GM12874 (cell line): ENCODE results near the gene AGAP2.

ENCODE experiments used
- TF ChIP-seq, protein P1 (sequence below): IDR thresholded peaks from 2 replicates; pipeline ENCODE4 v1.5.1; 2011; ENCODE audit warnings: low read depth, mild to moderate bottlenecking, control low read depth, low read length, moderate library complexity; ENCODE audit not compliant: insufficient read depth

The AGAP2 gene

DNA sequence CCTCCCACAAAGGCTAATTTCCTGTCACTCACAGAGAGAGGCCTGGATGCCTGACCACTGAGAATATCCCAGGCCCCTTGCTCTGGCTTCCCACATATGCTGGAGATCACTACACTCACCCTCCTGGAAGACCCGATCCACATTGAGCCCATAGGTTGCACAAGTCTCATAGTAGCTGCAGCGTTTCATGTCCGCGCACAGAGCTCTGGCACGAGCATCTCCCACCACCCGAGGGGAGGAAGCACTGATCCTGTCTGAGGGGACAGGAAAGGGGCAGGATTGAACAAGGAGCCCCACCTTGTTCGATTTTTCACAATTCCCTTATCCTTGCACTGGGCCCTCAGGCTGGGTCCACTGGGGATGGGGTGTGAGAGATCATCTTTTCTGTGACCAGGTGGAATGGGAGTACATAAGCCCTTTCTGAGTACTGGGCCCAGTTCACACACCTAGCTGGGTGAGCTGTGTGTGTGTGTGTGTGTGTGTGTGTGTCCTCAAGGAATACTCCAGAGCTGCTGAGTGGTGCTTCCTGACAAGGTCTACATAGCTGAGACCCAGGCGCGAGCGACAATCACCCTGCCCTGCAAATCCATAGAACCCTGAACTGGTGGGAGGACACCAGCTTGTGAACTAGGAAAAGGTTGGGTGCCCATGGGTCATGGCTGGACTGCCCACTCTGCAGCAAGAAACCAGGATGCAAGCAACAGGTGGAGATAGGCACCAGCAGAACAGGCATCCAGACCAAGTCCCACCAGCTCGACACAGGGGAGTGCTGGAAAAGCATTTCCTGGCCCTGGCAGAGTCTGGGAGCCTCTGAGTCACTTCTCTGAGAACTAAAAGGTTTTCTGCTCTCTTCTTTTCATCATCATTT is 5.6 kb downstream of the AGAP2 start:
- TF ChIP-seq, protein P1, sequence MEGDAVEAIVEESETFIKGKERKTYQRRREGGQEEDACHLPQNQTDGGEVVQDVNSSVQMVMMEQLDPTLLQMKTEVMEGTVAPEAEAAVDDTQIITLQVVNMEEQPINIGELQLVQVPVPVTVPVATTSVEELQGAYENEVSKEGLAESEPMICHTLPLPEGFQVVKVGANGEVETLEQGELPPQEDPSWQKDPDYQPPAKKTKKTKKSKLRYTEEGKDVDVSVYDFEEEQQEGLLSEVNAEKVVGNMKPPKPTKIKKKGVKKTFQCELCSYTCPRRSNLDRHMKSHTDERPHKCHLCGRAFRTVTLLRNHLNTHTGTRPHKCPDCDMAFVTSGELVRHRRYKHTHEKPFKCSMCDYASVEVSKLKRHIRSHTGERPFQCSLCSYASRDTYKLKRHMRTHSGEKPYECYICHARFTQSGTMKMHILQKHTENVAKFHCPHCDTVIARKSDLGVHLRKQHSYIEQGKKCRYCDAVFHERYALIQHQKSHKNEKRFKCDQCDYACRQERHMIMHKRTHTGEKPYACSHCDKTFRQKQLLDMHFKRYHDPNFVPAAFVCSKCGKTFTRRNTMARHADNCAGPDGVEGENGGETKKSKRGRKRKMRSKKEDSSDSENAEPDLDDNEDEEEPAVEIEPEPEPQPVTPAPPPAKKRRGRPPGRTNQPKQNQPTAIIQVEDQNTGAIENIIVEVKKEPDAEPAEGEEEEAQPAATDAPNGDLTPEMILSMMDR, result no peak

DNA sequence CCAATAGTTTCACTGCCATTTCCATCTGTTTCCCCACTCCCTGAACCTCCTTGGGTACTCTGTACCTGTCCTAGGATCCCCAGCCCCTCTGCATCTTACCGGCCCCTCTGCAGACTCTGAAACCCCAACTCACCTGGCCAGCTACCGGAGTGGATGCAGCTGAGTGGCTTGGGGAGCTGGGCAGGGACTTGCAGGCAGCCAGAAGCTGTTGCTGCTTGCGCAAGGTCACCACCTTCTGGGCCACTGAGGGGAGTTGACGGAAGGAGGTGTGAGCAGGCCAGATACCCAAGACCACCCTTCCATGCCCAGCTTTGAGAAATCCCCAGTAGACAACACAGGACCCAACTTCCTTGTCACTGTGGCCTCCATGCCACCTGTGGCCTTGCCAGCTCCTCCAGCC is 6.3 kb downstream of the AGAP2 start:
- TF ChIP-seq, protein P1, result no peak

DNA sequence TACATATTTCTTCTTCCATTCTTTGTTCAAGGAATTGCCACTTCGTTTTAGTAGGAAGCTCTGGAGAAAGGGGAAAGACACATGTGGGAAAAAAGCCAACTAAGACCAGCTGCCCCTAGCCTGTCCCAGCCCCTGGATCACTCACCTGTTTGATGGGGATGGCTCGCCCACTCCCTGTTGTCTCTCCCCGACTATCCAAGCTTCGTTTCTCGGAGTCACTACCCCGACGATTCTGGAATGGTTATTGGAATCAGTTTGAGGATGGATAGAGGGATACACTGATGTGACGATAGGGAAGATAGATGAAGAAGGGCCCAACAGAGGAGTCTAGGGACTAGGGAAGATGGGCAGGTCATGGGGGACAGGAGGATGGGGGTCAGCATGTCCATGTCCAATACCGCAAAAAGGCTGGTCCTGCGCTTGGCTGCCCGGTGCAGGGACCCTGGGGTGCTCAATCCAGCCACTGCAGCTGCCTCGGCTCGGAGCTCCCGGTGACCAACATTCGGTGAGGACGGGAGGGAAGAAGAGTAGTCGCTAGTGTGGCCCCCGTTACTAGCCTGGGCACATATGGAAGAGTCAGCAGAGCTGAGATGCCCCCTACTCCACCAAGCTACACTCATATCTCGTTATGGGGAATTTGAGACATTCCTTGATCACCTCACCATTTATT is 7.0 kb downstream of the AGAP2 start:
- TF ChIP-seq, protein P1, result no peak

DNA sequence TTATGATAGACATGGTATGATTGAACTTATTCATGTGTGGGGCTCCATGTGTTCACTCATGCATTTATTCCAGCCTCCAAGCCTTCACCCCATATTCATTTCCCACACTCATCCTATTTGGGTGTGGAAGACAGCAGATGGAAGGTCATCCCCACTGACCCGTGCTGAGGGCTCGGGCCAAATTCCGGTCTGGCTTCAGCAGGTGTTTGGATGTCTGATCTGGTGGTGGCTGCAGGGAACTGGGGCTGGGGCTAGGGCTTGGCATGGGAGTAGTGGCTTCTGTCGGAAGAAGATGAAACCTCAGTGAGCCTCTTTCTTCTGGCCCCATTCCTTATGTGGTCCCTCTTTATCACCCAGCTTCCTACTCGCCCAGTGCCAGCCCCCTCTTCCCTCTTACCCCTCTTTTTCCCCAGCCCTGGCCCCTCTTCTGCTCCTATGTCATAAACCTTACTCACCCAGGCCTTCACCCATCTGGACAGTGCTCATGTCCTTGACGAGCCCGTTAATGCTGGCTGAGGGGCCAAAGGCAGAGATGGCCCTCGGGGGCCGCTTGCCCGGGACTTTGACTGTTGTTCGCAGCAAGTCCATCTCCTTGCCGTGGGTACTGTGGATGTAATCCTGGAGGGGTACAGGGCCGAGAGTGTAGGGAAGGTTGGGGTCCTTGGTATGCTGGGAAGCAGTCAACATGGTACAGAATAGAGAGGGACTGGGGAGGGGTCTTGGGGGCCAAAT is 8.0 kb downstream of the AGAP2 start:
- TF ChIP-seq, protein P1, result no peak

DNA sequence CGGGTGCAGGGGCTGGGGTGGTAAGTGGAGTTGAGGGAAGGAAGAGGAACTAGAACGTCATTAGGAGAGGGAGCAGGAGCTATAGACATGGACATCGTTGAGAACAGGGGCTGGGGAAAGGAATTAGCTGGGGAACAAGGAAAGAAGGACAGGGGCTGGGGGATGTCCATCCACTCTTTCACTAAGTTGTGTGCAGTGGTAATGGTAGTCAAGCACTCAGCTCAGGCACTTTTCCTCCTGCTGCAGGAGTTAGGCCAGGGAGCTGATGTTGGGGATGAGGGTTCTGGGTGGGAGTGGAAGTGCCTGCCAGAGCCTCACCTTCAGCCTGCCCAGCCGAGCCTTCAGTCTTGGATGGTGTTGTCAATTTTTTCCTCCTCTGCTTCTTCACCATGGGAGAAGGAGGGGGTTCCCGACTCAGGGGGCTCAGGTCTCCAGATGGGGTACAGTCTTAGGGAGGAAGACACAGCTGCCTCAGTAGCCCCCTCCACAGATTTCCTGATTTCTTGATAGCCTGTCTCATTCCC is 9.2 kb downstream of the AGAP2 start:
- TF ChIP-seq, protein P1, result no peak

DNA sequence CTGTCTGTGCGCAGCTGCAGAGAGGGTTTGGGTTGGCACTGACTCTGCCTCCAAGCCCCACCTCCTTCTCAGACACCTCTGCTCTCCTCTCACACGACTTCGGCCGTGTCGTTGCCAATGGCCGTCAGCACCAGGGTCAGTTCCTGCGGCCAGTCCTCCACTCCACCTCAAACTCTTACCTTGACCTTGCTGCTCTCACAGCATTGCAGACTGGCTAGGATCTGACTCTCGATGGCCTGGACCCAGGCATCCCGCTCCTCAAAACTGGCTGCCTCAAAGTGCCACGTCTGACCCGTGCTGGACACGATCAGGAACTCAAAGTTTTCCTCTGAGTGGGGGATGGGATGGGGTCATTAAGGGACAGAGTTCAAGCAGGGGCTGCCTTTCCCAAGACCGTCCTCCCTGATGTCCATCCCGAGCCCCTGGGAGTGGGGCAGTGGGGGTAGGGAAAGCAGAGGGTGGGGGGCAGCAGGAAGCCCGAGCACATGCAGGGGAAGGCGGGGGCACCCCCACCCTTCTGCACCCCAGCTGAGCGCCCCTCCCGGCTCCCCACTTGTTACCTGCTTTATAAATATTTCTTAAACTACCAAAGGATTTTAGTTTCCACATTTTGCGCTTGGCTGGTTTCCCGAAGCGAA is 10.7 kb downstream of the AGAP2 start:
- TF ChIP-seq, protein P1, result no peak
